NB4 (cell line): ENCODE results near the gene PSMD7.
A peak's percentile ranks its signal among the peaks of the same experiment; 100 is the strongest.

ENCODE experiments used
- DNase-seq: peaks from one replicate; pipeline ENCODE4 v3.0.0; 2010; ENCODE audit warnings: low read depth
- H3K4me3 ChIP-seq: one replicate; pipeline ENCODE4 v1.5.1; 2011; ENCODE audit warnings: mild to moderate bottlenecking, low read depth, low read length, moderate library complexity
- CTCF ChIP-seq: IDR thresholded peaks from one replicate; pipeline ENCODE4 v1.5.1; 2012; ENCODE audit warnings: low read depth, low read length
- MYC ChIP-seq: IDR thresholded peaks from 2 replicates; pipeline ENCODE4 v1.6.1; 2011; ENCODE audit warnings: low read depth, low read length
- POLR2A ChIP-seq: IDR thresholded peaks from 2 replicates; pipeline ENCODE4 v1.6.1; 2011; ENCODE audit warnings: mild to moderate bottlenecking; ENCODE audit not compliant: insufficient read length; ENCODE audit errors: extremely low read depth
- TF ChIP-seq, protein P1 (sequence below): IDR thresholded peaks from 2 replicates; pipeline ENCODE4 v1.6.1; 2011; ENCODE audit warnings: low read depth, low read length

The PSMD7 gene

DNA sequence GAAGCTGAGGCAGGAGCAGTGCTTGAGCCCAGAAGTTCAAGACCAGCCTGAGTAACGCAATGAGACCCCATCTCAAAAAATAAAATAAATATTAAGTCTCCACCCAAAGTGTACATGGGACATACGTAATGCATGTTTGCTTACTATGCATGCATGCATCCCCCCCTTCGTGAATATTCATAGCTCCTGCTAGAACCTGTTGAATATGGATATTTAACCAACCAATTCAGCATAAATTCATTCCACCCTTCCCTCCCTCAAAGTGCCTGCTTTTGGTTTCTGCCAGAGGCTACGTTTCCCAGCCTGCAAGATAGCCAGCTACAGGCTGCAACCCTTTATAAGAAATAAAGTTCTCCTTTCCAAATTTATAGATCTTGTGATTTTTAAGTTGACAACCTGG, 12.9 kb upstream of the PSMD7 start:
- no peak overlapping the region for H3K4me3 ChIP-seq
- no peak for DNase-seq
- no peak for TF ChIP-seq CTCF
- TF ChIP-seq MYC = no peak
- TF ChIP-seq, protein P1, sequence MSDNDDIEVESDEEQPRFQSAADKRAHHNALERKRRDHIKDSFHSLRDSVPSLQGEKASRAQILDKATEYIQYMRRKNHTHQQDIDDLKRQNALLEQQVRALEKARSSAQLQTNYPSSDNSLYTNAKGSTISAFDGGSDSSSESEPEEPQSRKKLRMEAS = no peak
- TF ChIP-seq POLR2A = no peak

- no peak for DNase-seq
- no peak overlapping the region for H3K4me3 ChIP-seq
- TF ChIP-seq CTCF (no peak), POLR2A (no peak), MYC (no peak)
- TF ChIP-seq, protein P1 = no peak
Observed at GRCh38 chr16:74288065-74288464, 8.5 kb upstream of the PSMD7 start.

DNA sequence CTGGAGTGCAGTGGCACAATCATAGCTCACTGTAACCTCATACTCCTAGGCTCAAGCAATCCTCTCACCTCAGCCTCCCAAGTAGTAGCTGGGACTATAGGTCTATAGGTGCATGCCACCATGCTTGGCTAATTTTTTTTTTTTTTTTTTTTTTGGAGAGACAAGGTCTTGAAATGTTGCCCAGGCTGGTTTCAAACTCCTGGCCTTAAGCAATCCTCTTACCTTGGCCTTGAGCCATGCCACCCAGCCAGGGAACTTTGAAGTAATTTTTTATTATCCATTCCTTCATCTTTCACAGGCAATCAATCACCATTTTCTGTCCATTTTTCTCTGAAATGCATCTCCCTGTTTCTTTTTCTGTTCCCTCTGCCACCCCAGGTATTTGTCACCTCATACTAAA, 6.3 kb upstream of the PSMD7 start:
- DNase-seq = no peak
- H3K4me3 ChIP-seq = no peak overlapping the region
- TF ChIP-seq MYC = no peak
- TF ChIP-seq CTCF = no peak
- TF ChIP-seq, protein P1 = no peak
- TF ChIP-seq POLR2A = no peak

GRCh38 chr16:74291176-74291575, 5.4 kb upstream of the PSMD7 start:
- TF ChIP-seq MYC (no peak), CTCF (no peak), POLR2A (no peak)
- TF ChIP-seq, protein P1 = no peak
- H3K4me3 ChIP-seq = no peak overlapping the region
- DNase-seq = no peak

DNA sequence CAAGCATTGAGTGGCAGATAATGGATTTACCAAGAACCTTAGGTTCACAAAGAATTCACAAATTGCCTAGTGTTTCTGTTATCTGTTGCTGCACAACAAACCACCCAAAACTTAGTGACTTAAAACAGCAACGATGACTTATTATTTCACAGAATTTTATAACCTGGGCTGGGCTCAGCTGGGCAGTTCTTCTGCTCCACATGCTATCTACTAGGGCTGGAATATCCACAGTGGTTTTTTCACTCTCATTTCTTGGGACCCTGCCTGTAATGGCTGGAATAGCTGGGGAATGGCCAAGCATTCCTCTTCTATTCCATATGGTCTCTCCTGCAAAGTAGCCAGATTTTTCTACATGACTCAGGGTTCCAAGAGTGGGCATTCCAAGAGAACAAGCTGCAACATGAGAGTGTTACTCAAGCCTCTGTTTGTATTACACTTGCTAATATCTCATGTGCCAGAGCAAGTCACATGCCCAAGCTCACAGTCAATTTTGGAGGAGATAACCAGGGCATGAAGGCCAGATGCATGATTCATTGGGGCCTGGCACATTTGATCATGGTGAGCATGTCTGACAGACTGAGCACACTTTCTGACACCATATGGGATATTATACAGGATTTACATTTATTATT, 4.9 kb upstream of the PSMD7 start:
- DNase-seq = no peak
- H3K4me3 ChIP-seq = no peak overlapping the region
- TF ChIP-seq POLR2A = no peak

- TF ChIP-seq MYC (no peak), CTCF (no peak), POLR2A (no peak)
- TF ChIP-seq, protein P1 = peak; percentile 40; the same call in 1 of the 2 replicates
- peak; percentile 74 for DNase-seq
- H3K4me3 ChIP-seq = peak overlapping the region; percentile 91
Observed at GRCh38 chr16:74296104-74296431, 546 bp upstream of the PSMD7 start.
